ENCODE data around the gene MRPS31. TPM values are rescaled to one million over a fixed set of nuclear protein-coding genes. Genes with fewer than 3 reads are reported as not detected.
"Not testable (repeated sequence)": the region's sequence is repeated elsewhere in the genome, so short reads cannot be mapped to it uniquely, and the experiment has no call there.

The MRPS31 gene
- total RNA-seq, 1 donor: 25.1 TPM

GRCh38 chr13:40790154-40790616, 19.2 kb upstream of the MRPS31 start:
- peak; percentile 40 for DNase-seq (ENCODE audit: low read depth)
- H3K4me3 ChIP-seq (ENCODE audit: low read depth, low read length): peak overlapping the region; percentile 78
- TF ChIP-seq CTCF (IDR thresholded peaks at IDR 0.05; ENCODE audit: insufficient read depth, low read length): no peak

GRCh38 chr13:40789275-40790153, 18.5 kb upstream of the MRPS31 start, which contains the start of gene SLC25A15:
Gene SLC25A15 (plus strand): TSS chr13:40789611. CDS start chr13:40793227, 3,616 bp downstream.
- peak; percentile 17 for TF ChIP-seq CTCF (IDR thresholded peaks at IDR 0.05; ENCODE audit: insufficient read depth, low read length)
- H3K4me3 ChIP-seq (ENCODE audit: low read depth, low read length): peak within 1 kb of the TSS; percentile 78
- peak; percentile 70 for DNase-seq (ENCODE audit: low read depth)

- peak; percentile 19 for DNase-seq (ENCODE audit: low read depth)
- peak overlapping the region; percentile 78 for H3K4me3 ChIP-seq (ENCODE audit: low read depth, low read length)
These were observed 17.7 kb upstream of the MRPS31 start for GRCh38 chr13:40788540-40789274.

GRCh38 chr13:40787062-40787461, 16.1 kb upstream of the MRPS31 start:
- peak; percentile 36 for DNase-seq (ENCODE audit: low read depth)
- H3K4me3 ChIP-seq (ENCODE audit: low read depth, low read length): no peak overlapping the region
- TF ChIP-seq CTCF (IDR thresholded peaks at IDR 0.05; ENCODE audit: insufficient read depth, low read length): no peak

- DNase-seq (ENCODE audit: low read depth): no peak
- no peak for TF ChIP-seq CTCF (IDR thresholded peaks at IDR 0.05; ENCODE audit: insufficient read depth, low read length)
- no peak overlapping the region for H3K4me3 ChIP-seq (ENCODE audit: low read depth, low read length)
These were observed 15.6 kb upstream of the MRPS31 start for GRCh38 chr13:40786568-40786996.

- H3K4me3 ChIP-seq (ENCODE audit: low read depth, low read length): no peak overlapping the region
- TF ChIP-seq CTCF (IDR thresholded peaks at IDR 0.05; ENCODE audit: insufficient read depth, low read length): no peak
- DNase-seq (ENCODE audit: low read depth): no peak
These were observed 13.6 kb upstream of the MRPS31 start for GRCh38 chr13:40784540-40784939.

- not testable (repeated sequence) for DNase-seq (ENCODE audit: low read depth); H3K4me3 ChIP-seq (ENCODE audit: low read depth, low read length)
These were observed 12.0 kb upstream of the MRPS31 start for GRCh38 chr13:40782971-40783370.
